Skeletal muscle cell (primary cell): ENCODE results near the gene ZC3H18.
A peak's percentile ranks its signal among the peaks of the same experiment; 100 is the strongest.

ENCODE experiments used
- DNase-seq: peaks from one replicate; pipeline ENCODE4 v3.0.0-alpha.2; 2010; ENCODE audit warnings: low read depth
- H3K4me3 ChIP-seq: 2 replicates; pipeline ENCODE4 v1.5.1; 2011; ENCODE audit warnings: low read depth, mild to moderate bottlenecking, control low read depth, low read length, moderate library complexity

ZC3H18 gene

DNA sequence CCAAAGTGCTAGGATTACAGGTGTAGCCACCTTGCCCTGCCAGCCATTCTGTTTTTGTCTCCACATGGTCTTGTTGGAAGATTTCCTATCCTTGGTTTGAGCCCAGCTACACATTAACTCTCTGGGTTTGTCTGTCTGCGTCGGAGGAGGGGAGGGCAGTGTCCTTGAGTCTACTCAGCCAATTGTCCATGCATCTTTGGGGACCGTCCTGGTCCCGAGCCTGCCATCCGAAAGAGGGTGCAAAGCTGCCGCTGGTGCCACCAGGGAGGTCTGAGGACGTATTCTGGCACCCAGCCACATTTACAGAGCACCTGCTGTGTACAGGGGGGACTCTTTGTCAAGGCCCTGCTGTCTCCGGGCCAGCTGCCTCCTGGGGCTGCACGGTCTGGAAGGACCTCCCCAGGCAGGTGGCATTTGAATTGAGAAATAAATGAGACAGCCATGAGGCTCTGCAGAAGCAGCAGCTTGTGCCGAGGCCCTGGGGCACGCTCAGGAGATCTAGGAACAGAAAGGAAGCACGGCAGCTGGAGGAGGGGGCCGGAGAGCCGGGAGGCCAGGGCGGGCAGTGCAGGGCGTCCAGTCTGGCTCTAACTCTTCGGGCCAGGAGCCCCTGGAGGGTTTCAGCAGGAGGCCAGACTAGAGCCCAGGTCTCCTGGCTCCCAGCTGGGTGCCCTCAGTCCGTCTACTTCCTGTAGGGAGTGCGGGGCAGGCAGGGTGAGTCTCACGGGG is 79.2 kb downstream of the ZC3H18 start:
- H3K4me3 ChIP-seq: no peak overlapping the region
- no peak for DNase-seq

GRCh38 chr16:88649924-88650748 is 79.9 kb downstream of the ZC3H18 start:
- DNase-seq: no peak
- peak overlapping the region; percentile 60 for H3K4me3 ChIP-seq

- peak within 1 kb of the TSS; percentile 60 for H3K4me3 ChIP-seq
- DNase-seq: no peak
Measured at GRCh38 chr16:88650749-88651275, 80.6 kb downstream of the ZC3H18 start, which contains the start of gene CYBA. Gene CYBA, minus strand, starts transcription at chr16:88651053. Its CDS starts 40 bp downstream, at chr16:88651013.

GRCh38 chr16:88651276-88651988 is 81.2 kb downstream of the ZC3H18 start:
- no peak for DNase-seq

DNA sequence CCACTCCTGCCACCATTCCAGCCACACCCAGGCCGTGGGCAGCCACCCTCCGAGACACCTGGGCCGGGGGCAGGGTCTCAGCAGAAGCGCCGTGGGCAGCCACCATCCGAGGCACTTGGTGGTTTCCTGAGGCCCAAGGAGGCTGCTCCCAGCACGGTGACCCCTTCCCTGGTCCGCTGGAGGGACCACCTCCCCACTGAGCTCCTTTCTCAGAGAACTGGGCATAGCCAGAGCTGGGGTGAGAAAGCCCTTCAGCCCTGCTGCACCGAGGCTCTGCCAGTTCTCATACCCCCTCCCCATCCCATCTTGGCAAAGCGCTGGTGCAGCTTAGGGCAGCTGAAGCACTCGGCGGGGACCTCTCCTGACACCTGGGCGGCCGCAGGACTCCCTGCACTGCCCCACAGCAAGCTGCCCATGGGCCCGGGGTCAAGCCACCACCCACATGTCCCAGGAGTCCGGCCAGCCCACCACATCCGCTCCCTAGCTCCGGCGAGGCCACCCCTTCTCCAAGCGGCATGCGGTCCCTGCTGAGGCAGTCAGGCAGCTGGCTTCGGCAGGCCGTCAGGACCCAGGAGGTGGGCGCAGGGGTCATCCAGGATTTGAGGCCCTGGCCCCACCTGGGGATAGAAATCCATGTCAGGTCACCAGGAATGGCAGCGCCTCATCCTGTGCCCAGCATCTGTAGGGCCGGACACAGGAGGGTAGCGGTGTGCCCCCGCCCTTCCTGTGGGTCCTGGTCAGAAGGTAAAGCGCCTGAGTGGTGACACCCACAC is 82.0 kb downstream of the ZC3H18 start:
- no peak overlapping the region for H3K4me3 ChIP-seq
- DNase-seq: no peak

More at GRCh38 chr16:88651276-88651988, 81.2 kb downstream of the ZC3H18 start:
- peak overlapping the region; percentile 60 for H3K4me3 ChIP-seq

DNA sequence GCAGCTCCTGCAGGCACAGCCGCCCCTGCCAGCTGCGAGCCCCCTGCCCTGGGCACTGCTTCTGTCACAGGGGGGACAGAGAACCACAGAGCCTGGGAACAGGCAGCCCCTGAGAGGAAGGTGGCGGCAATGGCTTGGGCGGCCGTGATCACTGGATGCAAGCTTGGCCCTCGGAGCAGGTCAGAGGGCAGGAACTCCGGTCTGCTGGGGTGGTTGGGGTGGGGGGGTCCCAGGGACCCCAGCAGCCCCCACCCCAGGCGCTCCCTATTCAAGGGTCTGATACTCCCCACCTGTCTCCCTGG is 82.5 kb downstream of the ZC3H18 start:
- no peak overlapping the region for H3K4me3 ChIP-seq
- no peak for DNase-seq

GRCh38 chr16:88653101-88653500 is 82.9 kb downstream of the ZC3H18 start:
- DNase-seq: no peak
- no peak overlapping the region for H3K4me3 ChIP-seq

GRCh38 chr16:88653596-88654362 is 83.6 kb downstream of the ZC3H18 start:
- H3K4me3 ChIP-seq: no peak overlapping the region
- DNase-seq: no peak

GRCh38 chr16:88654363-88655052 is 84.3 kb downstream of the ZC3H18 start:
- no peak overlapping the region for H3K4me3 ChIP-seq
- DNase-seq: no peak

GRCh38 chr16:88655053-88655732 is 85.0 kb downstream of the ZC3H18 start:
- H3K4me3 ChIP-seq: no peak overlapping the region
- DNase-seq: no peak

DNA sequence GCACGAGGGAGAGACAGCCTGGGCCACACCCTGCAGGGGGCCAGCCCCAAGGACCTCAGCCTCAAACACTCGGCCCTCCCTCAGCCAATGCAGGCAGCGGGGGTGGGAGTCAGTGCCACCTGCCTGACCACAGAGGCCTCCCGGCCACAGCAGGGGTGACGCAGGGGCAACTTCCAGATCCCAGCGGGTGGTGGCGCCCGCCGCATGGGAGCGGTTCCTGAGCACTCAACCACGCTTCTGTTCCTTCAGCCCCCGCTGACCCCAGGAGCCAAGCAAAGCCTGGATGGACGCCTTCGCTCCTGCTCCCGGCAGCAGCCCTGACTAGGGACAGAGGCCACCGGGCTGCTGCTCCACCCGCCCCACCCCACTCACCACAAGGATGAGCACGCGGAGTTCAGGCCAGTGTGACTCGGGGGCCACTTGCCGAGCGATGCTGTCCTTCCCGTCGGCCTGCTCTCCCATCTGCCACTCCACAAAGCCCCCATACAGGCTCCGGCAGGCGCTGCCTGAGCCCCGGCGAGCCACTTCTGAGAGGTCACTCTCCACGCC is 85.6 kb downstream of the ZC3H18 start:
- no peak for DNase-seq
- no peak overlapping the region for H3K4me3 ChIP-seq

- no peak overlapping the region for H3K4me3 ChIP-seq
- no peak for DNase-seq
Measured at GRCh38 chr16:88656291-88656980, 86.2 kb downstream of the ZC3H18 start.

DNA sequence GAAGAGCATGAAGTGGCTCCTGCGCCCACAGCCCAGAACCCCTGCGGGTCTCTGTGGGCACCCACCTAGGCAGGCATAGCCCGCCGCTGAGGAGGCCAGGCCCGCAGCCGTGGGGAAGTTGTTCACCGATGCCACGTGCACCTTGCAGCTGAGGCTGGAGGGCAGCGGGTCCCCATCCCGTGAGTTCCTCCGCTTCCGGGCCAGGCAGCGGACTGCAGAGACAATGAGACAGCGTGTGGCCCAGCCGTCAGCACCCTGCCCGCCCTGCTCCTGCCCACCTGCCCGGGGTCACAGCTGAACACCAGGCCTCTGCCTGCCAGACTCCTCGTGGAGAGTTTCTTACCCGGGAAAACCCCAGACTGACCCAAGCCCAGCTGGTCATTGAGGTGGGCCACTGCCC is 87.2 kb downstream of the ZC3H18 start:
- no peak overlapping the region for H3K4me3 ChIP-seq
- no peak for DNase-seq

- no peak overlapping the region for H3K4me3 ChIP-seq
Measured at GRCh38 chr16:88658714-88659113, 88.5 kb downstream of the ZC3H18 start.

DNA sequence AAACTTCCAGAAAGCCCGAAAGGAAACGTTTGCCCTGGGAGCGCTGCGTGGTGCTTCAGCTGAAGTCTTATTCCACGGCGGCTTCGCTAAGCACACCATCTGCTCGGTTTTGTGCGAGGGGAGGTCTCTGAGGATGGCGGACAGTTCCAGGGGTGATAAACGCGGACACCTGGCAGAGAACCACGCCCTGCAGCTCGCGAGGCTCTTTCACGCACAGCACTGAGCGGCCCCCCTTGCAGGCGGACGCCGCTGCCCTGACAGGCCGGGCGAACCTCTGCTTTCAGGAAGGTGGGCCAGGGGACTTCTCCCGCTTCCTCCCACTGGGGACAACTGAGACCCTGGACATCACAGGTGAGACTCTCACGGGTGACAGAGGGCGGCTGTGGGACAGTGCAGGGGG is 89.0 kb downstream of the ZC3H18 start:
- no peak overlapping the region for H3K4me3 ChIP-seq
- DNase-seq: no peak

More at GRCh38 chr16:88658714-88659113, 88.5 kb downstream of the ZC3H18 start:
- no peak for DNase-seq

DNA sequence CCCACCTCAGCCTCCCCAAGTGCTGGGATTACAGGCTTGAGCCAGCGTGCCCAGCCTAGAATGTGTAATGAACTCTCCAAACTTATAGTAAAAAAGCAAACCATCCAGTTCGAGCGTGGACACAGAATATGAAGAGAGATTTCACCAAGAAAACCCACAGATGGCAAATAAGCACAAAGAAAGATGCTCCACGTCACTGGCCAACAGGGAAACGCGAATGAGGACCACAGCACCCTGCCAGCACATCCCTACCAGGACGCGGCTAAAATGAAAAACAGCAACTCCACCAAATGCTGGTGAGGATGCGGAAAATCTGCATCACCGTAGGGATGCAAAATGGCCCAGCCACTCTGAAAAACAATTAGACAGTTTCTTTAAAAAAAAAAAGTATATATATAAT is 91.3 kb downstream of the ZC3H18 start:
- DNase-seq: no peak
- peak overlapping the region; percentile 95 for H3K4me3 ChIP-seq
